AG04450 (cell line): ENCODE data around the gene ABCG1. TPM values are rescaled to one million over a fixed set of nuclear protein-coding genes. Genes with fewer than 3 reads are reported as not detected.

Experiments used
- CTCF ChIA-PET: fragments of 300-600, 350-600 bp; formaldehyde crosslinking; extraction: SDS; loops from one replicate; lab custom pipeline; 2022; ENCODE audit warnings: antibody characterized with exemption, inconsistent platforms; lab: Charles Lee
- POLR2A ChIA-PET: fragments of 350-600 bp; formaldehyde crosslinking; extraction: SDS; loops from one replicate; lab custom pipeline; 2021; ENCODE audit warnings: antibody characterized with exemption, inconsistent platforms; lab: Yijun Ruan, JAX
- DNase-seq: peaks from one replicate; pipeline ENCODE4 v3.0.0-alpha.2; 2011; ENCODE audit warnings: low read depth, low spot score
- H3K27ac ChIP-seq: one replicate; pipeline ENCODE4 v1.5.1; 2012; ENCODE audit warnings: low read depth, low read length, control low read depth
- H3K27me3 ChIP-seq: one replicate; pipeline ENCODE4 v1.6.0; 2012; ENCODE audit warnings: low read length; ENCODE audit not compliant: control insufficient read depth, insufficient read depth
- H3K4me3 ChIP-seq: 2 replicates; pipeline ENCODE4 v1.5.1; 2011; ENCODE audit warnings: mild to moderate bottlenecking, low read depth, low read length, control low read depth
- H3K9me3 ChIP-seq: 2 replicates; pipeline ENCODE4 v1.5.1; 2012; ENCODE audit warnings: low read length; ENCODE audit not compliant: control insufficient read depth, insufficient read depth
- CTCF ChIP-seq: IDR thresholded peaks from 2 replicates; pipeline ENCODE4 v1.5.1; 2011; ENCODE audit warnings: low read depth, low read length, control low read depth, inconsistent platforms
- polyA plus RNA-seq: library from polyadenylated mRNA; depleted of rRNA; stranded (reverse); fragments of >200 nt; gene quantifications from 2 replicates; pipeline ENCODE4 v1.2.3, GENCODE V29; 2011

The ABCG1 gene
- polyA plus RNA-seq, 1 experiment: 0.71 TPM

- no peak overlapping the region for H3K4me3 ChIP-seq
- H3K27me3 ChIP-seq: peaks cover 25% of the 10 kb centered on the region
- no peak for TF ChIP-seq CTCF
- no peak overlapping the region for H3K27ac ChIP-seq
- CTCF ChIA-PET: interaction anchor here (0.6 to 4.8 kb wide), 20 partner anchors 9 to 646 kb away, joined by 3 to 56 read pairs (median 4); no protein-coding TSS in a partner anchor
- POLR2A ChIA-PET: interaction anchor here (0.6 kb wide), 1 partner anchor 1506 kb away, joined by 3 read pairs; no protein-coding TSS in a partner anchor
- no peak for DNase-seq
- H3K9me3 ChIP-seq: no peaks in the 10 kb centered on the region
Observed at GRCh38 chr21:42258885-42259407, 40.0 kb downstream of the ABCG1 start.

- ChIA-PET POLR2A (no interaction called here), CTCF (interaction anchor here (1.4 to 4.8 kb wide), 5 partner anchors 16 to 443 kb away, joined by 5 to 56 read pairs (median 8); no protein-coding TSS in a partner anchor)
- Histone ChIP-seq H3K27me3 (peaks cover 22% of the 10 kb centered on the region), H3K27ac (no peak overlapping the region), H3K4me3 (no peak overlapping the region), H3K9me3 (no peaks in the 10 kb centered on the region)
- DNase-seq: no peak
- TF ChIP-seq CTCF: no peak
Observed at GRCh38 chr21:42260121-42260520, 41.2 kb downstream of the ABCG1 start.

- no peak overlapping the region for H3K27ac ChIP-seq
- ChIA-PET CTCF (interaction anchor here (1.1 to 4.8 kb wide), 2 partner anchors 114 to 116 kb away, joined by 3 to 56 read pairs; no protein-coding TSS in a partner anchor), POLR2A (no interaction called here)
- no peaks in the 10 kb centered on the region for H3K9me3 ChIP-seq
- no peak for TF ChIP-seq CTCF
- DNase-seq: no peak
- peaks cover 15% of the 10 kb centered on the region for H3K27me3 ChIP-seq
- no peak overlapping the region for H3K4me3 ChIP-seq
Observed at GRCh38 chr21:42261829-42262200, 42.9 kb downstream of the ABCG1 start.

GRCh38 chr21:42262831-42263231 is 43.9 kb downstream of the ABCG1 start:
- TF ChIP-seq CTCF: no peak
- DNase-seq: no peak
- Histone ChIP-seq H3K27ac (peak overlapping the region; percentile 31), H3K4me3 (no peak overlapping the region), H3K27me3 (peaks cover 15% of the 10 kb centered on the region), H3K9me3 (no peaks in the 10 kb centered on the region)
- POLR2A ChIA-PET: no interaction called here
- CTCF ChIA-PET: interaction anchor here (4.8 kb wide), 1 partner anchor 117 kb away, joined by 56 read pairs; no protein-coding TSS in a partner anchor

GRCh38 chr21:42263591-42264131 is 44.7 kb downstream of the ABCG1 start:
- DNase-seq: no peak
- Histone ChIP-seq H3K4me3 (no peak overlapping the region), H3K9me3 (no peaks in the 10 kb centered on the region), H3K27me3 (peaks cover 15% of the 10 kb centered on the region), H3K27ac (no peak overlapping the region)
- POLR2A ChIA-PET: no interaction called here
- CTCF ChIA-PET: no interaction called here
- TF ChIP-seq CTCF: no peak
